ENCODE results near the gene DPEP1. TPM values are rescaled to one million over a fixed set of nuclear protein-coding genes. Genes with fewer than 3 reads are reported as not detected.

Gene DPEP1
- total and polyA plus RNA-seq, 2 donors (not counting 3 experiments of a cell fraction or from before 2014, with no cell fraction given) = 0.37 to 0.44 TPM

DNA sequence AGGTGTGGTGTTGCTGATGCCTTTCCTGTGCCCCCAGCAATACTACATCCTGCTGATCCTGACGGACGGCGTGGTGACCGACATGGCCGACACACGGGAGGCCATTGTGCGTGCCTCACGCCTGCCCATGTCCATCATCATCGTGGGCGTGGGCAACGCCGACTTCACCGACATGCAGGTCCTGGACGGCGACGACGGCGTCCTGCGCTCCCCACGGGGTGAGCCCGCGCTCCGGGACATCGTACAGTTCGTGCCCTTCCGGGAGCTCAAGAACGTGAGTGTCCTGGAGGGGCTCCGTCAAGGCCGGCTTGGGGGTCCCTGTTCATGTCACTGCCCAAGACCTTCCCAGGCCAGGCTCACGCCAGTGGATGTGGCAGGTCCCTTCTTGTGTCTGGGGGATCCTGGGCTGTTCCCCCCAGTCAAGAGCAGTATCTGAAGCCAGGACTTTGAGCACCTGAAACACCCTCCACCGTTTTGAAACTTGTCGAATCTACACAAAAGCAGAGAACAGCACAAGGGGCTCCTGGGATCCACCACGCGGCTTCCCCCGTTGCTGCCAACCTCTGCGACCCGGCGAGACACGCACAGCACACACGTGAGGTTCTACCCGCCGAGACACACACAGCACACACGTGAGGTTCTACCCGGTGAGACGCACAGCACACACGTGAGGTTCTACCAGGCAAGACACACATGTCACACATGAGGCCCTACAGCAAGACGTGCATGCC lies 17.9 kb upstream of the DPEP1 start:
- Histone ChIP-seq H3K27ac (ENCODE audit: insufficient read depth, low read depth, low read length) (no peak overlapping the region), H3K9ac (replicated peaks; ENCODE audit: extremely low read depth, insufficient read depth, low read length) (no peak overlapping the region), H3K9me3 (replicated peaks; ENCODE audit: control insufficient read depth, insufficient read depth, low read length) (no peaks in the 10 kb centered on the region), H3K4me3 (replicated peaks in 1 of 3; ENCODE audit: insufficient read depth in 1 of 3, low read depth in 1 of 3, low read length in 3 of 3) (no peak overlapping the region), H3K4me2 (ENCODE audit: insufficient read depth, low read length) (no peak overlapping the region), H3K9me1 (replicated peaks; ENCODE audit: control insufficient read depth, extremely low read depth, insufficient read depth, low read length) (no peaks in the 10 kb centered on the region), H2AFZ (ENCODE audit: low read depth, low read length) (no peak overlapping the region), H4K20me1 (replicated peaks; ENCODE audit: control insufficient read depth, extremely low read depth, insufficient read depth, low read length) (no peaks in the 10 kb centered on the region), H3K4me1 (ENCODE audit: control insufficient read depth, extremely low read depth, insufficient read depth, low read length) (no peaks in the 10 kb centered on the region), H3K36me3 (ENCODE audit: control insufficient read depth in 2 of 2, extremely low read depth in 1 of 2, insufficient read depth in 2 of 2, low read length in 2 of 2) (no peaks in the 10 kb centered on the region), H3K79me2 (ENCODE audit: control insufficient read depth, insufficient read depth, low read length) (no peaks in the 10 kb centered on the region), H3K27me3 (ENCODE audit: control insufficient read depth in 2 of 2, insufficient read depth in 2 of 2, low read length in 2 of 2) (no peaks in the 10 kb centered on the region)
- no TSS peak for BruUV-seq (replicated peaks)
- POLR2A ChIA-PET = no interaction called here
- dilution Hi-C loops (cut with MboI; ENCODE audit: extremely low pct_ligation_motif_present, low sequenced_read_pairs) (no loop called here), intact Hi-C loops (cut with micrococcal nuclease) (no loop called here)
- no peak for FAIRE-seq
- CTCF ChIA-PET = no interaction called here
- DNase-seq (ENCODE audit: low read depth, low spot score) = no peak
- no peak for TF ChIP-seq POLR2A (IDR thresholded peaks at IDR 0.05; ENCODE audit: low read depth, low read length)
- TF ChIP-seq, protein P1, sequence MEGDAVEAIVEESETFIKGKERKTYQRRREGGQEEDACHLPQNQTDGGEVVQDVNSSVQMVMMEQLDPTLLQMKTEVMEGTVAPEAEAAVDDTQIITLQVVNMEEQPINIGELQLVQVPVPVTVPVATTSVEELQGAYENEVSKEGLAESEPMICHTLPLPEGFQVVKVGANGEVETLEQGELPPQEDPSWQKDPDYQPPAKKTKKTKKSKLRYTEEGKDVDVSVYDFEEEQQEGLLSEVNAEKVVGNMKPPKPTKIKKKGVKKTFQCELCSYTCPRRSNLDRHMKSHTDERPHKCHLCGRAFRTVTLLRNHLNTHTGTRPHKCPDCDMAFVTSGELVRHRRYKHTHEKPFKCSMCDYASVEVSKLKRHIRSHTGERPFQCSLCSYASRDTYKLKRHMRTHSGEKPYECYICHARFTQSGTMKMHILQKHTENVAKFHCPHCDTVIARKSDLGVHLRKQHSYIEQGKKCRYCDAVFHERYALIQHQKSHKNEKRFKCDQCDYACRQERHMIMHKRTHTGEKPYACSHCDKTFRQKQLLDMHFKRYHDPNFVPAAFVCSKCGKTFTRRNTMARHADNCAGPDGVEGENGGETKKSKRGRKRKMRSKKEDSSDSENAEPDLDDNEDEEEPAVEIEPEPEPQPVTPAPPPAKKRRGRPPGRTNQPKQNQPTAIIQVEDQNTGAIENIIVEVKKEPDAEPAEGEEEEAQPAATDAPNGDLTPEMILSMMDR (IDR thresholded peaks at IDR 0.05; ENCODE audit: extremely low read depth in 1 of 2, insufficient read depth in 1 of 2, low read depth in 1 of 2, low read length in 2 of 2) = no peak
- no peak for TF ChIP-seq EZH2 (IDR thresholded peaks at IDR 0.05; ENCODE audit: borderline replicate concordance, low read depth, low read length, severe bottlenecking)
- no peak for TF ChIP-seq MYC (IDR thresholded peaks at IDR 0.05; ENCODE audit: low read depth, low read length)
- no peak for TF ChIP-seq FOS (IDR thresholded peaks at IDR 0.05; ENCODE audit: borderline replicate concordance, insufficient read depth, low read length)
- TF ChIP-seq JUN (IDR thresholded peaks at IDR 0.05; ENCODE audit: borderline replicate concordance, insufficient read depth, insufficient read length, low read depth) = no peak
- TF ChIP-seq POLR2AphosphoS5 (IDR thresholded peaks at IDR 0.05; ENCODE audit: insufficient read depth, low read depth, low read length) = no peak
- TF ChIP-seq GATA2 (IDR thresholded peaks at IDR 0.05; ENCODE audit: insufficient read depth, insufficient read length, low read depth, low read length) = no peak
- TF ChIP-seq, protein P2, sequence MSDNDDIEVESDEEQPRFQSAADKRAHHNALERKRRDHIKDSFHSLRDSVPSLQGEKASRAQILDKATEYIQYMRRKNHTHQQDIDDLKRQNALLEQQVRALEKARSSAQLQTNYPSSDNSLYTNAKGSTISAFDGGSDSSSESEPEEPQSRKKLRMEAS (IDR thresholded peaks at IDR 0.05; ENCODE audit: insufficient read depth, insufficient read length) = no peak

Measured in endothelial cell of umbilical vein (primary cell).